ENCODE results near the gene ST6GALNAC6. TPM values are rescaled to one million over a fixed set of nuclear protein-coding genes. Genes with fewer than 3 reads are reported as not detected.
A peak's percentile ranks its signal among the peaks of the same experiment; 100 is the strongest.

The ST6GALNAC6 gene
- total and polyA plus RNA-seq, 4 donors = 22.5 to 40.4 (median 32.3) TPM

GRCh38 chr9:127910613-127911205 is 11.3 kb upstream of the ST6GALNAC6 start (continued):
- TF ChIP-seq GABPA (IDR thresholded peaks at IDR 0.05 in 1 of 2, conservative IDR thresholded peaks at IDR 0.05 in 1 of 2) = no peak
- no peak for TF ChIP-seq ZBTB33 (IDR thresholded peaks at IDR 0.05)
- no peak for TF ChIP-seq FOXA2 (IDR thresholded peaks at IDR 0.05)
- TF ChIP-seq RAD21 (IDR thresholded peaks at IDR 0.05) = peak; percentile 35 to 50
- TF ChIP-seq HNF4G (IDR thresholded peaks at IDR 0.05) = no peak
- TF ChIP-seq FOXA1 (IDR thresholded peaks at IDR 0.05) = no peak
- TF ChIP-seq MAX (IDR thresholded peaks at IDR 0.05) = no peak
- no peak for TF ChIP-seq YY1 (IDR thresholded peaks at IDR 0.05)
- no peak for TF ChIP-seq EGR1 (IDR thresholded peaks at IDR 0.05; ENCODE audit: low read depth in 2 of 2)
- TF ChIP-seq JUND (IDR thresholded peaks at IDR 0.05) = no peak
- no peak for TF ChIP-seq SP1 (IDR thresholded peaks at IDR 0.05)

- TF ChIP-seq CTCF (IDR thresholded peaks at IDR 0.05; ENCODE audit: low read depth, low read length, missing input control) (no peak), HNF4A (conservative IDR thresholded peaks at IDR 0.05) (no peak), RXRA (IDR thresholded peaks at IDR 0.05) (no peak), FOXA1 (IDR thresholded peaks at IDR 0.05) (no peak), FOXA2 (IDR thresholded peaks at IDR 0.05) (no peak), TAF1 (conservative IDR thresholded peaks at IDR 0.05) (no peak), GABPA (IDR thresholded peaks at IDR 0.05 in 1 of 2, conservative IDR thresholded peaks at IDR 0.05 in 1 of 2) (no peak), RAD21 (IDR thresholded peaks at IDR 0.05) (no peak), EGR1 (IDR thresholded peaks at IDR 0.05; ENCODE audit: low read depth in 2 of 2) (no peak), SP1 (IDR thresholded peaks at IDR 0.05) (no peak), JUND (IDR thresholded peaks at IDR 0.05) (no peak), ATF3 (IDR thresholded peaks at IDR 0.05) (no peak), NR2F2 (IDR thresholded peaks at IDR 0.05) (no peak), MAX (IDR thresholded peaks at IDR 0.05) (no peak), REST (IDR thresholded peaks at IDR 0.05) (no peak), YY1 (IDR thresholded peaks at IDR 0.05) (no peak), ZBTB33 (IDR thresholded peaks at IDR 0.05) (no peak), HNF4G (IDR thresholded peaks at IDR 0.05) (no peak)
- Histone ChIP-seq H3K9me3 (ENCODE audit: control insufficient read depth in 4 of 4, low read length in 3 of 4) (no peaks in the 10 kb centered on the region), H3K27ac (ENCODE audit: low read depth in 1 of 2, low read length in 2 of 2) (no peak overlapping the region), H3K4me1 (ENCODE audit: control insufficient read depth in 4 of 4, insufficient read depth in 4 of 4, low read length in 3 of 4) (peaks cover 0 to 8% (median 3%) of the 10 kb centered on the region in 4 donors), H3K9ac (ENCODE audit: low read depth in 1 of 2, low read length in 2 of 2) (no peak overlapping the region), H3K4me3 (ENCODE audit: low read depth in 1 of 3, low read length in 3 of 3) (no peak overlapping the region), H3K27me3 (ENCODE audit: control insufficient read depth in 4 of 4, insufficient read depth in 4 of 4, low read length in 3 of 4) (no peaks in the 10 kb centered on the region), H3K36me3 (ENCODE audit: control insufficient read depth in 4 of 4, insufficient read depth in 3 of 4, low read depth in 1 of 4, low read length in 3 of 4) (peaks cover 0 to 1% (median 0%) of the 10 kb centered on the region in 4 donors)
- WGBS = 91% methylated on average over 17 of the region's 17 CpGs
- DNase-seq (ENCODE audit: low spot score) = no peak
These were observed 10.5 kb upstream of the ST6GALNAC6 start for GRCh38 chr9:127909839-127910273.
